Activated B cell treated with CpG ODN at 0.5 μM for 24 hours (primary cell): ENCODE results near the gene KLHL41. TPM values are rescaled to one million over a fixed set of nuclear protein-coding genes. Genes with fewer than 3 reads are reported as not detected.
"Not testable (repeated sequence)": the region's sequence is repeated elsewhere in the genome, so short reads cannot be mapped to it uniquely, and the experiment has no call there.

Experiments used
- ATAC-seq: fragments of 200-7000 bp; cut with Tn5 transposase; one replicate; pipeline ENCODE4 v1.10.0; 2021; ENCODE audit warnings: low read depth, mild to moderate bottlenecking, moderate library complexity
- CTCF ChIA-PET: fragments of 350-600 bp; sonication (Branson Sonifier 250); formaldehyde crosslinking; loops from one replicate; lab custom pipeline; 2021; ENCODE audit warnings: antibody characterized with exemption; lab: Charles Lee
- POLR2A ChIA-PET: fragments of 350-600 bp; sonication (Branson Sonifier 250); formaldehyde crosslinking; loops from one replicate; lab custom pipeline; 2021; ENCODE audit warnings: antibody characterized with exemption; lab: Charles Lee
- DNase-seq: peaks from one replicate; pipeline ENCODE4 v3.0.0; 2022
- H3K27ac Mint-ChIP-seq: one replicate; pipeline ENCODE4 v1.8.0; 2020; ENCODE audit warnings: mixed read lengths
- H3K27me3 Mint-ChIP-seq: one replicate; pipeline ENCODE4 v1.8.0; 2021; ENCODE audit warnings: mixed read lengths
- H3K36me3 Mint-ChIP-seq: one replicate; pipeline ENCODE4 v1.8.0; 2021; ENCODE audit warnings: low read depth, mixed read lengths
- H3K4me1 Mint-ChIP-seq: one replicate; pipeline ENCODE4 v1.8.0; 2021; ENCODE audit warnings: mixed read lengths
- H3K4me3 Mint-ChIP-seq: one replicate; pipeline ENCODE4 v1.8.0; 2020; ENCODE audit warnings: mild to moderate bottlenecking, mixed read lengths
- H3K9me3 Mint-ChIP-seq: one replicate; pipeline ENCODE4 v1.8.0; 2020; ENCODE audit warnings: mixed read lengths
- CTCF ChIP-seq: fragments of 200-600 bp; IDR thresholded peaks from one replicate; pipeline ENCODE4 v1.8.0; 2022; ENCODE audit warnings: antibody characterized with exemption, mild to moderate bottlenecking
- intact Hi-C: fragments of 100-400 bp; cut with micrococcal nuclease; formaldehyde crosslinking; loops from one replicate; pipeline ENCODE4 v1.15.1; 2024
- total RNA-seq: library from RNA; stranded (reverse); gene quantifications from 2 replicates; pipeline ENCODE4 v1.2.3, GENCODE V29; 2022

KLHL41 gene
- total RNA-seq, 1 donor from 2014 or later, result 0.27 TPM

GRCh38 chr2:169525434-169525833 lies 15.9 kb downstream of the KLHL41 start:
- Mint-ChIP-seq H3K4me1 (no peaks in the 10 kb centered on the region), H3K9me3 (no peaks in the 10 kb centered on the region), H3K36me3 (peaks cover 7% of the 10 kb centered on the region), H3K27ac (no peak overlapping the region), H3K27me3 (no peaks in the 10 kb centered on the region), H3K4me3 (no peak overlapping the region)
- ChIA-PET POLR2A (no interaction called here), CTCF (interaction anchor here (0.9 kb wide), 1 partner anchor 403 kb away, joined by 3 read pairs; no protein-coding TSS in a partner anchor)
- no peak for TF ChIP-seq CTCF
- DNase-seq (no peak), ATAC-seq (no peak)
- intact Hi-C loops, result loop anchor here (5.0 kb wide), 1 partner anchor 418 kb away; no protein-coding TSS in a partner anchor

- CTCF ChIA-PET, result interaction anchor here (2.9 kb wide), 1 partner anchor 401 kb away, joined by 12 read pairs; no protein-coding TSS in a partner anchor
- no peaks in the 10 kb centered on the region for H3K9me3 Mint-ChIP-seq
Observed at GRCh38 chr2:169526451-169526850, 16.9 kb downstream of the KLHL41 start.

GRCh38 chr2:169528271-169528701 lies 18.8 kb downstream of the KLHL41 start:
- Mint-ChIP-seq H3K9me3 (no peaks in the 10 kb centered on the region), H3K36me3 (peaks cover 12% of the 10 kb centered on the region), H3K27me3 (no peaks in the 10 kb centered on the region), H3K4me1 (no peaks in the 10 kb centered on the region), H3K4me3 (no peak overlapping the region), H3K27ac (no peak overlapping the region)
- ChIA-PET CTCF (interaction anchor here (0.9 to 2.9 kb wide), 5 partner anchors 147 to 533 kb away, joined by 3 to 12 read pairs (median 3); no protein-coding TSS in a partner anchor), POLR2A (no interaction called here)
- peak; percentile 79 for ATAC-seq
- intact Hi-C loops, result loop anchor here (1.0 to 5.0 kb wide), 3 partner anchors 349 to 421 kb away; no protein-coding TSS in a partner anchor
- TF ChIP-seq CTCF, result peak; percentile 94
- DNase-seq, result peak; percentile 45

More at GRCh38 chr2:169526451-169526850, 16.9 kb downstream of the KLHL41 start:
- no peak for TF ChIP-seq CTCF
- ATAC-seq (no peak), DNase-seq (no peak)
- Mint-ChIP-seq H3K4me1 (no peaks in the 10 kb centered on the region), H3K4me3 (no peak overlapping the region), H3K36me3 (peaks cover 10% of the 10 kb centered on the region), H3K27ac (no peak overlapping the region), H3K27me3 (no peaks in the 10 kb centered on the region)
- intact Hi-C loops, result loop anchor here (5.0 kb wide), 1 partner anchor 419 kb away; no protein-coding TSS in a partner anchor
- POLR2A ChIA-PET, result no interaction called here

- H3K27me3 Mint-ChIP-seq, H3K4me3 Mint-ChIP-seq, DNase-seq, POLR2A ChIA-PET, CTCF ChIA-PET, ATAC-seq, H3K4me1 Mint-ChIP-seq, intact Hi-C loops, H3K9me3 Mint-ChIP-seq, H3K27ac Mint-ChIP-seq: not testable (repeated sequence)
- peaks cover 40% of the 10 kb centered on the region for H3K36me3 Mint-ChIP-seq
Observed at GRCh38 chr2:169539460-169539859, 30.0 kb downstream of the KLHL41 start.

GRCh38 chr2:169540146-169540545 lies 30.6 kb downstream of the KLHL41 start:
- Mint-ChIP-seq H3K4me1 (no peaks in the 10 kb centered on the region), H3K9me3 (no peaks in the 10 kb centered on the region), H3K4me3 (no peak overlapping the region), H3K27ac (no peak overlapping the region), H3K36me3 (peaks cover 42% of the 10 kb centered on the region), H3K27me3 (no peaks in the 10 kb centered on the region)
- no peak for TF ChIP-seq CTCF
- DNase-seq (no peak), ATAC-seq (no peak)
- intact Hi-C loops, result no loop called here
- ChIA-PET POLR2A (no interaction called here), CTCF (no interaction called here)
